HG03097 (cell line): ENCODE data around the gene PDIA3.
A peak's percentile ranks its signal among the peaks of the same experiment; 100 is the strongest.
"Not testable (repeated sequence)": the region's sequence is repeated elsewhere in the genome, so short reads cannot be mapped to it uniquely, and the experiment has no call there.

ENCODE experiments used
- ATAC-seq: cut with Tn5 transposase; IDR thresholded peaks from one replicate; pipeline ENCODE4 v1.9.1; 2021; ENCODE audit not compliant: unreplicated experiment, low FRiP score

PDIA3 gene

DNA sequence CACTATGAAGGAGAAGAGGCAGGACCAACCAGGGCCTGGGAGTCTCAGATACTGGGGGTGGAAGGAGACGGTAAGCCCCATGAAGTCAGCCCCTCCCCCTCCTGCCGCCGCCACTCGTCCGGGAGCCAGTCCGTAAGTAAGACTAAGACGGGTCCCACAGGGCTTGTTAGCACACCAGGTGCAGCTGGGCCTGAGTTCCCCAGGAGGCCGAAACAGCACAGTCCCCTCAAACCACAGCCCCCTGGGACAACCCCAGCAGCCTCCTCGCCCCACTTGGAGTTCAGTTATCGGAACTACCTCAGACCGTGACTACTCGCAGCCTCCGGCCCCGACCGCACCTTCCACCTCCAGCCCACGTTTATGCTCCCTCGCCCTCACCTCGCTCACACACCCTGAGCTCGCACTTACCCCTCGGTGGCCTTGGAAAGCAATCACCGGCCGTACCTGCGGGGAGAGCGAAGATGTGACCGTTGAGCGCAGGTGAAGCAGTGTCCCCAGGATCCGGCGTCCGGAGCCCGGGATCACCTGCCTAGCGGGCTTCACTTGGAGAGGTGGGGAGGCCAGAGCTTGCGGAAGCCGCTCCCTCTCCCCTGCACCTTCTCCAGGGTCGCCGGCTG, 30.0 kb downstream of the PDIA3 start:
- peak; percentile 63 for ATAC-seq

DNA sequence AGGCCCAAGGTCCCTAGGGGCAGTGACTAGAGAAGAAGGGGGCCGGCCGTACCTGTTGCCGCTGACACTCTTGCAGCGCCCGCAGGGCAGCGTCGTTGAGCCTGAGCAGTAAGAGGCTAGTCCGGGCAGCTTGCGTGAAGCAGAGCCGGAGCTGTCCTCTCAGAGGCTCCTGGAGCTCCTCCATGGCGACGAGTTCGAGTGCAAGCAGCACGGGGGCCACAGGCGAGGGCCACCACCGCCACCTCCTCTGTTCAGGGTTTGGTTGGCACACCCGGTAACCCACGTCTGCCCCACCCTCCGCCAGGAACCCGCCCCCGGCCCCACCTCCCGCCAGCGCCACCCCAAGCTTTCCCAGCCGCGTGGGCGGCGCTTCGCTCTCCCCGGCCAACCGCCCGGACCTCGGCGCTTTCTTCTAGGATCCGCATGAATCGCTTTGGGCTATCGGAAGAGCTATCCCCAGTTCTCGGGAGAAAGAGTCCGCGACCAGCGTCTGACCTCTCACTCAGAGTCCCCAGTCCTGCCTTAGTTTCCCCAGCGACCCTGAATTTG, 30.6 kb downstream of the PDIA3 start, which contains the start of gene ELL3:
TSS of gene ELL3 (minus strand) at position 249 of the 549 bp plus-strand sequence. CDS start at position 184, 65 bp downstream.
- ATAC-seq = peak; percentile 33

DNA sequence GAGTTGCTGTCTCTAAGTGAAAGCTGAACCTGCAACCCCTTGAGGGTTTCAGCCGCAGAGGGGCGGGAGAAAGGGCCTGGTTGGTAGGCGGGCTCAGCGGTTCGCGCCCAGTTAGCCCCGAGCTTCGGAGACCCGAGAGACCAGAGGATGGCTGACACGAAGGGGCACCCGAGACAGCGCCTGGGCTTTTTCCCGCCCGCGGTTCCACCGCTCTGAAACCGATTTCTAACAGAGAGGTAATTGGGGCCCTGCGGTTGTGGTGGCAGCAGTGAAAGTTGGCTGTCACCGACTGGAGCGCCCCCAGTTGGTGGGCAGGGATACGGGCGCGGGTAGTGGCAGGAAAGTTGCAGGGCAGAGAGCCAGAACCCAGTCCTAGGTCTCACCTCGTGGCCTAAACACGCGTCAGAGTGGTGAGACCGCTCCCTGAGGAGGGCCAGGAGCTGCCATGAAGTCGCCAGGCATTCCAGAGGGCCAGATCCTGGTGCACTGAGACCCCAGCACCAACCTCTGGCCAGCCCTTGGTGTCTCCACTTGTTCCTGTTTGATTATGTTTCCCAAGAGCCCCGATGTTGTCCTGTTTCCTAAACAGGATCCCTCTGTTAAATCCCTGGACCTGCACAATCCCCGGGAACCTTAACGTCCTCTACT, 31.2 kb downstream of the PDIA3 start:
- peak; percentile 45 for ATAC-seq

DNA sequence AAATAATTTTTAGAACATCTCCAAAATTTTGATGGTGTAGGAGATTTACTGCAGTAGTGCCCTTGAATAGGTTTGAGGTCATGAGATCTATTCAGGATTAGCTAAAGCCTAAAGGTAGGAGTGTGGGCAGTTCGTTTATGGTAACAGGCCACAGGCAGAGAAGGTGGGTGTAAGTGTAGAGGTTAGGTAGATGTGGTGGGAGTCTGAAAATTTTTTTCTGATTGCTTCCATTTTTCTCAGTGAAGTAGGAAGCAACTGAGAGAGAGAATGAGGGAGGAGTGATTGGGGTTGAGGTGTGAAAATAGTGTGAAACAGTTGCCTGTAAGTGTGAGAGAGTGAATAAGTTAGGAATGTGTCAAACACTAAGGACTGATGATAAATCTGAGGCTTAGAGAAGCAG, 32.8 kb downstream of the PDIA3 start:
- ATAC-seq = no peak

DNA sequence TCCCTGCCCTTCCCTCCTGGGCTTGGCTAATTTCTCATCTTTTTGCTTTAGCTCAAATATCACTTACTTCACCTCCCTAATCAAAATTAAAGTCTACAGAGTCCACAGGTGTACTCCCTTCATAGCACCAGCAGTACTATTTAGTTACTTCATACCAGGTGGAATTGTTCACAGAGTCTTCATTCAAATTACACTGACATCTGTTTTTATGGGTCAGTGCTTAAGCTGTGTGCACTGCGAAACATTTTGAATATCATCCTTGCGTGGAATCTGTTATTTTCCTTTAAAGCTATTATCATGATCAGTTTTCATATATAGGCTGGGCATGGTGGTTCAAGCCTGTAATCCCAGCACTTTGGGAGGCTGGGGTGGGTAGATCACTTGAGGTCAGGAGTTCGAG, 43.2 kb downstream of the PDIA3 start:
- no peak for ATAC-seq

DNA sequence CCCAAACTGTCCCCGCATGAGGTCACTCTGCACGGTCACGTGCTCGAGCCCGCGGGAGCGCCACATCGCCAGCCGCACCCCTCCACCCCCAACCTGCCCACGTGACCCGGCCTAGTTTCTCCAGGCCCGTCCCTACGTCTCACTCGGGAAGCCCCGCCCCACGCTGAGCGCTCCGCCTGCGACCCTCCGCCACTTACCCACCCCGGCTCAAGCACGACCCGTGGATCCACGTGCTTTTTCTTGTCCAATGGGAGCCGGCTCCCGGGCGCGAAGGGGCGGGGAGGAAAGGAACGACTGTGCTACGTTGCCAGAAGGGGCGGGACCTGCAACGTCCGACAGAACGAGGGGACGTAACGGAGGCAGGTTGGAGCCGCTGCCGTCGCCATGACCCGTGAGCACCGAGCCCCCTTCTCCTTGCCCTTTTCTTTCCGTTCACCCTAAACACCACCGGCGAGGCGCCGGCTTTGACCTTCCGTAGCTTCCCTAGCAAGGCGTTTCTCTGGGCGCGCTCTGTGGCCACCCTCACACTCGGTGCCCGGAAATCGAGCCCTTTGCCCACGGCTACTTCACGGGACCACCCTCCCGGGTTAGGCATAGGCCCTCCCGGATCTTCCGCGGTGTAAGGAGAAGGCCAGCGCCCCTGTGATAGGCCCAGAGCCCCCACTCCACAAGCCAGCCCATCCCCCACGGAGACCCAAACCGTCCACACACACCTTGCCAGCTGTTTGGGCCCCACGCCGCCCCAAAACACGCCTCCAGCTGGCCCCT, 45.9 kb downstream of the PDIA3 start, which contains the start of gene SERF2:
TSS of gene SERF2 (plus strand) at position 328 of the 768 bp plus-strand sequence. CDS start at position 385, 57 bp downstream.
- ATAC-seq = peak; percentile 91

DNA sequence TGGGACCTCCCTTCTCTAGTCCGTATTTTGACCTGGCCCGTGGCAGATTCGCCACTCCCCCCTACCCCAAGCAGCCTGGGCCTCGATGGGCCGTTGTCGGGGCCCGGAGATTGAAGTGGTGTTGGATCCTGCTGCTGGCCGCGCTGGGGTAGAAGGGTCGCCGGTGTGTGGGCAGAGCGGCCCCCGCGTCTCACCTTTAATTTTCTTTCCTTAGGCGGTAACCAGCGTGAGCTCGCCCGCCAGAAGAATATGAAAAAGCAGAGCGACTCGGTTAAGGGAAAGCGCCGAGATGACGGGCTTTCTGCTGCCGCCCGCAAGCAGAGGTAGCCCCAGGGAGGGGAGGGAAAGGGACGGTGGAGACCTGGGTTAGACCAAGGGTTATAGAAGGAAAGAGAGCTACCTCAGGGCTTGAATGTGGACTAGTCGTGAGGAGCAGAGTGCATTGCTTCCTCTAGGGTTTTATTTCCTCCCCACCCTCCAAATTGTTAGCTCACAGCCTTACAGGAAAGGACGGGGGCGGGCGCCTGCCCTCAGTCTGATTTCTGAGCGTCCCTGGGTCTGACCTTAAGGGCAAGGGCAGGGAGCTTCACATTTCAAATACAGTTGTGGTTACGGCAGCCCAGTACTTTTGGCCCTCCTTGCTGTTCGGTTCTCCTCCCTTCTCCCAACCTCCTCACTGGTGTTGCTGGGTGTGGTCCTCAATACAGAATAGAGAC, 46.7 kb downstream of the PDIA3 start:
- ATAC-seq = no peak

DNA sequence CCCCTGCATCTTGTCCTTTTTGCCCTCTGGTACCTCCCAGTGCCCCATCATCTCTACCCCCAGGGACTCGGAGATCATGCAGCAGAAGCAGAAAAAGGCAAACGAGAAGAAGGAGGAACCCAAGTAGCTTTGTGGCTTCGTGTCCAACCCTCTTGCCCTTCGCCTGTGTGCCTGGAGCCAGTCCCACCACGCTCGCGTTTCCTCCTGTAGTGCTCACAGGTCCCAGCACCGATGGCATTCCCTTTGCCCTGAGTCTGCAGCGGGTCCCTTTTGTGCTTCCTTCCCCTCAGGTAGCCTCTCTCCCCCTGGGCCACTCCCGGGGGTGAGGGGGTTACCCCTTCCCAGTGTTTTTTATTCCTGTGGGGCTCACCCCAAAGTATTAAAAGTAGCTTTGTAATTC, 47.4 kb downstream of the PDIA3 start:
- no peak for ATAC-seq

DNA sequence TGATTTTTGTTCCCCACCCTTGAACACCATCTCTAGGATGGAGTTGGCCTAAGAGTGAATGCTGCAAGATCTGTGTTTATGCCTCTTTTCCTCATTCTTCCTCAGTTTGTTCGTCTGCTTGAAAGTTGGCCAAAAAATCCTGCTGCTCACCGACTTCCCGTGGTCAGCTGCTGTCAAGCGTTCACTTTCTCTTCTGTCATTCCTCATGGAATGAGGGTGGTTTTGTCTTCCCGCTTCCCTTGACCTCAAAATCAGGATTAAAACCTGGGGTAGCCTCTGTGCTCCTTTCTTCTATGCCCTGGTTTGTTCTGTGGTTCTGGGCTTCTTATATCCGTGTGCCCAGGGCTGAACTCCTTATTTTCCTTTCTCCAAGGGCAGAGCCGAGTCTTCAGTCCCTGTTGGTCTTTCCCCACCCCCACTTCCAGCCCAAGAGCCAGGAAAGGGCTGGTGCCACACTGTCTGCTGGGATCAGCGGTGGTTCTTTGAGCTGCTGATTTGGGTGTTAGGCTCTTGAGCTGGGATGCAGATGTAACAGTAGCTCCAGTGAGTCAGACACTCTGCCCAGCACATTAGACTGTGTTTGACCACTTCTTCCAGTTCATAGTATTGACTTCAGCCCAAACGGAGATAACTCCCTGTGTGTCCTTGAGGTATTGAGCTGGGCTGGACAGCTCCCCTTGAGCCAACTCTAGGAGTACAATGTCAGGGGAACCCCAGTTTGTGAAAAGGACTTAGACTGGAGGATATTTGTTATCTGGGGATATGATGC, 48.2 kb downstream of the PDIA3 start:
- ATAC-seq = no peak

DNA sequence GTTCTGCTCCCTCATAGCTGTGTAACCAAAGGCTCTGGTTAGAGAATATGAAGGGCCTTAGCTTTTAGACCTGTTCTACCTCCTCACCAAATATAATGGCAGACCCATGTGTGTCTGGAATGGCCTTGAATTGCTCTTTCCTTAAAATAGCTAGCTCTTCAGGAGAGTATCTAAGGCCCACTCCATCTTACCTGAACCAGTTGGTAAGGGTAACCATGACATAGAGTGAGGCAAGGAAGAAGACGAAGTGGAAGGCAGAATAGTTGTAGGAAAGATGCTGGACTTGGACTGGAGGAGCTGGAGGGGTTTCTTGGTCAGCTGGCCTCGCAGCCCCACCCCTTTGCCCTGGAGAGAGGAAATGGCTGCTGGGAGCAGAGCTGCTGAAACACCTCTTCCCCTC, 49.0 kb downstream of the PDIA3 start:
- ATAC-seq = no peak

DNA sequence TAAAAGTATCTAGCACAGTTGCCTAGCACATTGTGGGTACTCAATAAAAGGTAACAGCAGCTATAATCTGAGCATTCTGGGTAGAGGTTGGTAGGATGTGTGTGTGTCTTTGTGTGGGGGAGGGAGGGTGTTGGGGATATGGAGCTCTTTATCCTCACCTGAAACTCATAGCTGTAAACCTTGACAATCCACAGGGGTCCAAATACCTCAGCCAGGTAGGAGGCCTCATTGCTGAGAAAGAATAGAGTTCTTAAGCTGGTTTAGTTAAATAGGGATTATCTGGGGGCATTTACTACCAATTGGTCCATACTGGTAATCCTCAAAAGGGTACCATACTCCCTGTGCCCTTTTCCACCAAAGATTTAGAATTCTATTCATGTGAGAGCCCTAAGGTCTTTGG, 49.8 kb downstream of the PDIA3 start:
- no peak for ATAC-seq

DNA sequence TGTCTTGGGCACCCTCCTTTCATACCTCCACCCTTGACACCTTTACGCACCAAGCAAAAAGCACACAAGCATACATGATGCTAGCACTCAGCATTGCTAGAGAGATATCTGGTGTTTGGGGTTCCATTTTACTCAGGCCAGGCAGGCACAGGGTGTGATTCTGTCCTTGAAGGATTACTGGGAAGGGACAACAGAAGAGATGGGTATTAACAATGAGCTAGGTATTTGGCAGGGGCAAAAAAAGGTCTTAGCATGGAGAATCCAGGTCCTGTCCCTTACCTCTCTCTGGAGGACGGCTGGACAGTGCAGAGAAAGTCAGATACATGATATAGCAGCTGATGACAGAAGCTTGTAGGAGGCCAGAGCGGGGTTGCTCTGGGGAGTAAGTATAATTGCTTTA, 50.3 kb downstream of the PDIA3 start:
- no peak for ATAC-seq

DNA sequence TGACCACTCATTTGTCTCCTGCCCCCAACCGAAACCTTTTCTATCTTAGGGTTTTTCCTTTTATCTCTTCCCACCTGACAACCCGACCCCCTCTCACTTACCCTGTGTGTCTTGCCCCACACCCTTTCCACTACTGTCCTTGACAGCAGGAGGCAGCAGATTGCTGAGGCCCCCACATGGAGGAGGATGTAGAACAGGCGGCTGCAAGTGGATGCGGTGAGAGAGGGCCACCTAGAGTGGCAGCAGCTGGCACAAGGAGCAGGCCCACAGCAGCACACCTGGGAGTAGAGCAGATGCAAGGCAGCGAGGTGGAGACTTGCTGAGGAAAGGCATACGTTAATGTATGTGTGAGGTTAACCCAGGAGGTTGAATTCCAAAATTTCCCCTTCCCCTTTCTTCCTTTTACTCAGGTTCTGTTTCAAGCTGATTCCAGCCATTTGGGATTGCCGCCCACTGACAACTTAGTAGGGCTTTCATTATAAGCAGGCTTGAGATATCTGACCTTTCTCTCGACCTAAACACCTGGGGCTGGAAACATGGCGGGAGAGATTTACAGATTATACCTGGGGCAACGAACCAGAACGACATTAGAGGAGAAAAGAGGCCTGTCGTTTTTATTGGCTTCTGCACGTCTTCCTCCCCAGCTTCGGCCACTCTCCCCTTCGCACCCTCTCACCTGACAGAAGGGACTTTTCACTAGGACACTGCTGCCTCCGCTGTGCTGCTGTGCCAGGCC, 53.1 kb downstream of the PDIA3 start:
- no peak for ATAC-seq

DNA sequence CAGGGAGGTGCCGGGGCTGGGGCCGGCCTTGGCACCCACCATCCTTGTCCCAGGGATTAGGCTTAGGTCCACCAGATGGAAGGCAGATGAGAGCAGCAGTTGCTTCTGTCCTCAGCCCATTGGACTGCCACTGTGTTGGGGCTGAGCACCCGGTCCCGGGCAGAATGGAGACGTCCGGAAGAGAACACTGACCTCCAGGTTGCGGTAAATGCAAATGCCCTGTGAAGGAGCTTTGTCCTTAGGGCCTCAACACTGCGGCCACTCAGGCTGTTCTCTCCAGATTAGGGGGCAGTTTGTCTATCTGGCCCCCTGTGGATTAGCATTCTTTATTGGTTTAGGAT, 53.7 kb downstream of the PDIA3 start, which contains the start of gene SERINC4:
TSS of gene SERINC4 (minus strand) at position 276 of the 341 bp plus-strand sequence. CDS start at position 42, 234 bp downstream.
- ATAC-seq = no peak

DNA sequence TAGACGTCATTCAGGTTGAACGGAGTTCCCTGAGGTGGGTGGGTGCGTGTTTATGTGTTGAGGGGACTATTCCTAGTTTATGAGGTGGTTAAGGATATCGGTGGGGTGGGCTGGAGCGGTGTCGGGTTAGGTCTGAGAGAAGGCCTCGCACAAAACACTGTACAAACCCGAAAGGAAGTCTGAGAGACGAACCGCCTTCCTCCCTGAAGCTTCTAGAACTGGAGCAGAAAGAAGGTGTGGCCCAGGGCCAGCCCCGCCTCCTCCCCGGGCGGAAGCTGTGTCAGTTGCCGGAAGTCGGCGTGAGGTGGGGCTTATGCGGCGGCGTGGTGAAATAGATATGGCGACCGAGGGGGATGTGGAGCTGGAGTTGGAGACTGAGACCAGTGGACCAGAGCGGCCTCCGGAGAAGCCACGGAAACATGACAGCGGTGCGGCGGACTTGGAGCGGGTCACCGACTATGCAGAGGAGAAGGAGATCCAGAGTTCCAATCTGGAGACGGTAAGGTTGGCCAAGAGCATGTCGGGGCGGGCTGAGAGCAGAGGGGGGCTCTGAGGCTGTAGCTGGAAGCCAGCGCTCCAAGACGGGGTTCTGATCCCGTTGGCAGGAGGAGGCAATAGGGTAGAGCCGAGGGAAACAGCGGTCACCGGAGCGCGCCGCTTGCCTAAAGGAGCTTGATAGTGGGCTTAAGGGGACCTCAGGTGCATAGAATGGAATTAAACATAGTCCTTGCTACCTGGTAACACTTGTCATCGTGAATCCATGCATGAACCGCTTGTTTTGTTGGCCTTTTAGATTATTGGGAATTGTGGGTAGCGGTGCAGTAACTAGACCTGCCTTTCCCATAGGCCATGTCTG, 54.3 kb downstream of the PDIA3 start, which contains the start of gene HYPK:
TSS of gene HYPK (plus strand) at position 314 of the 856 bp plus-strand sequence. CDS start at position 338, 24 bp downstream.
- ATAC-seq = peak; percentile 74

DNA sequence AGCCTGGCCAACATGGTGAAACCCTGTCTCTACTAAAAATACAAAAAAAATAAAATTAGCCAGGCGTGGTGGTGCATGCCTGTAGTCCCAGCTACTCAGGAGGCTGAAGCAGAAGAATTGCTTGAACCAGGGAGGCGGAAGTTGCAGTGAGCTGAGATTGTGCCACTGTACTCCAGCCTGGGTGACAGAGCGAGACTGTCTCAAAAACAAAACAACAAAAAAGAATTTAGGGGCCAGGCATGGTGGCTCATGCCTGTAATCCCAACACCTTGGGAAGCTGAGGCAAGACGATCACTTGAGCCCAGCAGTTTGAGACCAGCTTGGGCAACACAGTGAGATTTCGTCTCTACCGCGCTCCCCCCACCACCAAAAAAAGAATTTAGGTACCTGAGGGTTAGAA, 56.4 kb downstream of the PDIA3 start:
- ATAC-seq = not testable (repeated sequence)

DNA sequence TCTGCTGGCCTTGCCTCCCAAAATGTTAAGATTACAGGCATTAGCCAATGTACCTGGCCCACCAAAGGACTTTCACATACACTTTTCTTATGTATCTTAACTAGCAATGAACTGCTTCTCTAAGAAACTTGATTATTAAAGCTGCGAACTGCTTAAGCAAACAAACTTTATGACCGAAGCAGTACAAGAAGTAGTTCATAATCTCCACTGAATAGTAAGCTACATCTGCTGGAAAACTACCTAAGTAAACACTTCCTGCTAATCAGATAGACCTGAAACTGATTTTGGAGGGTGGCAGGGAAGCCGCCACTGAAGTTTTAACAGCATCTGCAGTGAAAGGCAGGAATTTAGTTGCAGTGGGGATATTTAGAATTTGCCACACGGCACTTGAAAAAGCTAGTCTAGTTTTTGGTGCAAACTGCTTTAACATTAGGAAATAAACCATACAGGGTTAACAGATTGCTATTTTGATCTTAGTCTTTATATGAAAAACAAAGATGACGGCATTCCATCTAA, 62.3 kb downstream of the PDIA3 start:
- ATAC-seq = no peak
